ENCODE measurements around the gene SHISA6. TPM values are rescaled to one million over a fixed set of nuclear protein-coding genes. Genes with fewer than 3 reads are reported as not detected.
A peak's percentile ranks its signal among the peaks of the same experiment; 100 is the strongest.

The SHISA6 gene
- total RNA-seq, 1 experiment from 2014 or later: 1.0 TPM

- H3K4me3 ChIP-seq (ENCODE audit: insufficient read depth, low read depth, low read length): no peak overlapping the region
- H3K36me3 ChIP-seq (replicated peaks; ENCODE audit: control insufficient read depth, insufficient read depth, low read length): no peaks in the 10 kb centered on the region
- DNase-seq: no peak
- peaks cover 5% of the 10 kb centered on the region; the same call in 1 of the 2 replicates for H3K27me3 ChIP-seq (ENCODE audit: control insufficient read depth, insufficient read depth, low read length)
These were observed 258.9 kb downstream of the SHISA6 start for GRCh38 chr17:11499881-11500280.

GRCh38 chr17:11503308-11504035 lies 262.5 kb downstream of the SHISA6 start:
- DNase-seq: peak; percentile 44
- Histone ChIP-seq H3K27me3 (ENCODE audit: control insufficient read depth, insufficient read depth, low read length) (no peaks in the 10 kb centered on the region; the same call in 1 of the 2 replicates), H3K36me3 (replicated peaks; ENCODE audit: control insufficient read depth, insufficient read depth, low read length) (no peaks in the 10 kb centered on the region), H3K4me3 (ENCODE audit: insufficient read depth, low read depth, low read length) (no peak overlapping the region)

- Histone ChIP-seq H3K4me3 (ENCODE audit: insufficient read depth, low read depth, low read length) (no peak overlapping the region), H3K27me3 (ENCODE audit: control insufficient read depth, insufficient read depth, low read length) (no peaks in the 10 kb centered on the region; the same call in 1 of the 2 replicates), H3K36me3 (replicated peaks; ENCODE audit: control insufficient read depth, insufficient read depth, low read length) (no peaks in the 10 kb centered on the region)
- peak; percentile 66 for DNase-seq
These were observed 265.6 kb downstream of the SHISA6 start for GRCh38 chr17:11506635-11507034.

GRCh38 chr17:11511696-11512095 lies 270.7 kb downstream of the SHISA6 start:
- DNase-seq: no peak
- Histone ChIP-seq H3K27me3 (ENCODE audit: control insufficient read depth, insufficient read depth, low read length) (no peaks in the 10 kb centered on the region; the same call in 1 of the 2 replicates), H3K36me3 (replicated peaks; ENCODE audit: control insufficient read depth, insufficient read depth, low read length) (no peaks in the 10 kb centered on the region), H3K4me3 (ENCODE audit: insufficient read depth, low read depth, low read length) (no peak overlapping the region)

DNA sequence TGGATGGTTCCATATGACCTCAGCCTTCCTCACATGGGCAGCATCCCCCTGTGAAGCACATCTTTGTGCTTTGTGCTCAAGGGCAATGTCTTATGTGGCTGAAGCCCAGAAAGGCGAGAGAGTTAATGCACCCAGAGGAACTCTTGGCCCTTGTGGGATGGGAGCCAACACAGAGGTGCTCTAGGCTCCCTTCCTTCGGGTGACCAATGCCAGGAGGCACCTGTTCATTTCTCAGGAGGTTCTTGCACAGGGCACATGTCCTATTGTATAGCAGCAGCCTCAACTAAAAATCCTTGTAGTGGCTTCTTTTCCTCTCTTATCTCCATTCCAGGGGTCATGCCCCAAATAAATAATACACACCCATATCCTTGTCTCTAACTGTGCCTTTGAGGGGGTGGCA lies 273.6 kb downstream of the SHISA6 start:
- Histone ChIP-seq H3K36me3 (replicated peaks; ENCODE audit: control insufficient read depth, insufficient read depth, low read length) (no peaks in the 10 kb centered on the region), H3K4me3 (ENCODE audit: insufficient read depth, low read depth, low read length) (no peak overlapping the region), H3K27me3 (ENCODE audit: control insufficient read depth, insufficient read depth, low read length) (no peaks in the 10 kb centered on the region)
- no peak for DNase-seq

- no peaks in the 10 kb centered on the region for H3K36me3 ChIP-seq (replicated peaks; ENCODE audit: control insufficient read depth, insufficient read depth, low read length)
- H3K4me3 ChIP-seq (ENCODE audit: insufficient read depth, low read depth, low read length): no peak overlapping the region
- no peak for DNase-seq
- no peaks in the 10 kb centered on the region for H3K27me3 ChIP-seq (ENCODE audit: control insufficient read depth, insufficient read depth, low read length)
These were observed 274.1 kb downstream of the SHISA6 start for GRCh38 chr17:11514981-11515680.

DNA sequence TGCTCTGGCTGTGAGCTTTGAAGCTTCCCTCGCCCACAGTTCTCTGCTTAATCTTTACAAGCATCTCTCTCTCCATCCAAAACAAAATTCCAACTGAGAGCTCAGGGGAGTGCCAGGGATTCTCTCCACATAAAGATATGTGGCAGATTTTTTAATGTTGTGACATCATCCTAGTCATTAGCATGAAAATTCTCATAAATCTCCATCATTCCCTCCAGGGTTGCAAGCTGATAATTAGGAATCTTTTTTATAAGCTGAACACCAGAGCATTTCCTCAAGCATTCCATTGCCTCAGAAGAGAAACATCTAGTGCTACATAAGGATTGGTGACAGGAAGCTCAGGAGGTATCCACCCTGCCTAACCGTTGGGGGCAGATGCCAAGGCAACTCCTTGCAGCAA lies 274.9 kb downstream of the SHISA6 start:
- H3K27me3 ChIP-seq (ENCODE audit: control insufficient read depth, insufficient read depth, low read length): no peaks in the 10 kb centered on the region
- DNase-seq: no peak
- H3K4me3 ChIP-seq (ENCODE audit: insufficient read depth, low read depth, low read length): no peak overlapping the region
- H3K36me3 ChIP-seq (replicated peaks; ENCODE audit: control insufficient read depth, insufficient read depth, low read length): no peaks in the 10 kb centered on the region

DNA sequence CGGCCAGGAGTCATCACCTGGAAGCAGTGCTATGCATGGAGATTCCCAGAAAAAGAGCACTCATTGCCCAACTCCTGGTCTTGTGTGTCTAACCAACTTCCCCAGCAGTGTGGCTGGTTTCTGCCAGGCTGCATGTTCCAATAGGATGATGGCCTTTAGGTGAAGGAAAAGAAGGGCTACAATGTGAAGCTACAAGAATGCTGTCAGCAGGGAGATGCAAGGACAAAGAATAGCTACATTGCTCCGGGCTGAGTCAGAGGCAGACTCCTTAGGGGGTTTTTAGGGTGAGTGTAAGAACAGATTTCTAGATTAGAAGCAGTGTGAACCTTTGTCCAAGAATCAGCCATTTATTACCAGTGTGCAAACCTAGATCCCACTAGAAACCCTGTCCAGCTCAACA lies 294.2 kb downstream of the SHISA6 start:
- Histone ChIP-seq H3K36me3 (replicated peaks; ENCODE audit: control insufficient read depth, insufficient read depth, low read length) (no peaks in the 10 kb centered on the region), H3K27me3 (ENCODE audit: control insufficient read depth, insufficient read depth, low read length) (no peaks in the 10 kb centered on the region), H3K4me3 (ENCODE audit: insufficient read depth, low read depth, low read length) (no peak overlapping the region)
- DNase-seq: peak; percentile 26

GRCh38 chr17:11538366-11538765 lies 297.4 kb downstream of the SHISA6 start:
- Histone ChIP-seq H3K4me3 (ENCODE audit: insufficient read depth, low read depth, low read length) (no peak overlapping the region), H3K36me3 (replicated peaks; ENCODE audit: control insufficient read depth, insufficient read depth, low read length) (no peaks in the 10 kb centered on the region), H3K27me3 (ENCODE audit: control insufficient read depth, insufficient read depth, low read length) (no peaks in the 10 kb centered on the region)
- no peak for DNase-seq

DNA sequence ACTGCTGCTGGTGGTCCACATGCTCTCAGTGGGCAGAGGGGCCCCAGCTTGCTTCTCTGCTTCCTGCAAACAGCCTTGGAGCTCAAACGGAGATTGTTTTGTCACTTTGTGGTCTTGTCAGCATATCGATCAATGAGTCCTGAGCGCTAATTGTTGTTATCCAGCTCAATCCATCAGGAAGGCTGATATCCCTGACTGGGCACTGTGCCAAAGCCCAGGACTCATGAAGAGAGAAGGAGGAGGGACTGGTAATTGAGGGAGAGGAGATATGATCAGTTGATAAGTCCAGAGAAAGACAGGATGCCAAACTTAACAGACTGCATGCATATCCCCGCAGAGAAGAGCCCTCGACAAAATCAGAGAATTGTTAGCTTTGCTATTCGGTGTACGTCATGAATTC lies 298.6 kb downstream of the SHISA6 start:
- H3K4me3 ChIP-seq (ENCODE audit: insufficient read depth, low read depth, low read length): no peak overlapping the region
- H3K27me3 ChIP-seq (ENCODE audit: control insufficient read depth, insufficient read depth, low read length): no peaks in the 10 kb centered on the region
- no peaks in the 10 kb centered on the region for H3K36me3 ChIP-seq (replicated peaks; ENCODE audit: control insufficient read depth, insufficient read depth, low read length)
- no peak for DNase-seq

DNA sequence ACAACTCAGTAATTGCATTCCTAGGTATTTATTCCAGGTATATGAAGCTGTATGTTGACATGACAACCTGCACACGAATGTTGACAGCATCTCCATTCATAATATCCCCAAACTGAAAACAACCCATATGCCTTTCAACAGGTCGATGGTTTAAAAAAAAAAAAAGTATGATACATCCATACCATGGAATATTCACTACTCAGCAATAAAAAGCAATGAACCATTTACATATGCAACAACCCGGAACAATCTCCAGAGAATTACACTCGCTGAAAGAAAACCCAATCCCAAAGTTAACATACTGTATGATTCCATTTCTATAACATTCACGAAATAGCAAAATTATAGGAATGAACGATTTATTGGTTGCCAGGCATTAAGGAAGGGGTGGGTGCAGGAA lies 304.0 kb downstream of the SHISA6 start:
- H3K4me3 ChIP-seq (ENCODE audit: insufficient read depth, low read depth, low read length): no peak overlapping the region
- no peaks in the 10 kb centered on the region for H3K36me3 ChIP-seq (replicated peaks; ENCODE audit: control insufficient read depth, insufficient read depth, low read length)
- H3K27me3 ChIP-seq (ENCODE audit: control insufficient read depth, insufficient read depth, low read length): no peaks in the 10 kb centered on the region
- DNase-seq: no peak

GRCh38 chr17:11545696-11546095 lies 304.7 kb downstream of the SHISA6 start:
- Histone ChIP-seq H3K27me3 (ENCODE audit: control insufficient read depth, insufficient read depth, low read length) (no peaks in the 10 kb centered on the region), H3K36me3 (replicated peaks; ENCODE audit: control insufficient read depth, insufficient read depth, low read length) (no peaks in the 10 kb centered on the region), H3K4me3 (ENCODE audit: insufficient read depth, low read depth, low read length) (no peak overlapping the region)
- DNase-seq: no peak

DNA sequence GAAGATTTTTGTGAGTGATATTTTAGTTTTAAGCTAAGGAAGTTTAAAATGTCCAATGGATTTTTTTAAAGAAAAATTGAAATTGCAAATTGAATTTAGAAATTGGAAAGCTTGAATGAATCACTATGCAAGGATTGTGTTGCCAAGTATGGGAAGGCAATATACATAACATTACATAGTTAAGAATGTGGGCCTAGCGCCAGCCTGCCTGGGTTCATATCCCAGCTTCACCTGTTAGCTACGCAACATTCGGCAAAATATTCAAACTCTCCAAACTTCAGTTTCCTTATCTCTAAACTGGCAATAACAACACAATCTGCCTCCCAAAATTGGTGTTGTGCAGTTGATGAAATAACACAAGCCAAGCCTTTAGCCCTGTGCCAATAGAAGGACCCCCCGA lies 306.8 kb downstream of the SHISA6 start:
- no peaks in the 10 kb centered on the region for H3K36me3 ChIP-seq (replicated peaks; ENCODE audit: control insufficient read depth, insufficient read depth, low read length)
- DNase-seq: no peak
- H3K4me3 ChIP-seq (ENCODE audit: insufficient read depth, low read depth, low read length): no peak overlapping the region
- no peaks in the 10 kb centered on the region for H3K27me3 ChIP-seq (ENCODE audit: control insufficient read depth, insufficient read depth, low read length)

DNA sequence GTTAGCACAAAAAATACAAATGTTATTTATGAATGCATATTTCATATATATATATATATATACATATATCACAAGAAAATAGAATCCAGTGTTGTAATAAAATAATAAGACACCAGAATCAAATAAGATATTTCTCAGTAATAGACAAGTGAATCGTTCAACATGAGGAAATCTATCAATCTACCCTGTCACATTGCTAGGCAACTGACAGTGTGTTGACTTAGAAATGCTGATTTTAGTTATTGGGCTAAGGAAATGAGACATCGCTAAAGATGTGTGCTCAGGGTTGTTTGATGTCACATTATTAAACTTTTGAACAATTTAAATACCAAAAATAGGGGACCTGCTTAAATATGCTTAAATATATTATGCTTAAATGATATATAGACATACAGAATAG lies 307.4 kb downstream of the SHISA6 start:
- DNase-seq: no peak
- no peaks in the 10 kb centered on the region for H3K27me3 ChIP-seq (ENCODE audit: control insufficient read depth, insufficient read depth, low read length)
- H3K4me3 ChIP-seq (ENCODE audit: insufficient read depth, low read depth, low read length): no peak overlapping the region
- no peaks in the 10 kb centered on the region for H3K36me3 ChIP-seq (replicated peaks; ENCODE audit: control insufficient read depth, insufficient read depth, low read length)

- Histone ChIP-seq H3K4me3 (ENCODE audit: insufficient read depth, low read depth, low read length) (no peak overlapping the region), H3K27me3 (ENCODE audit: control insufficient read depth, insufficient read depth, low read length) (no peaks in the 10 kb centered on the region; the same call in 1 of the 2 replicates), H3K36me3 (replicated peaks; ENCODE audit: control insufficient read depth, insufficient read depth, low read length) (no peaks in the 10 kb centered on the region)
- no peak for DNase-seq
These were observed 309.4 kb downstream of the SHISA6 start for GRCh38 chr17:11550431-11550830.
